Sigmoid colon (tissue), 7 donors: ENCODE results near the gene TTI1. TPM values are rescaled to one million over a fixed set of nuclear protein-coding genes. Genes with fewer than 3 reads are reported as not detected.

Experiments
- DNase-seq: peaks from one replicate; pipeline ENCODE4 v3.0.0-alpha.2; 2019
- H3K27ac ChIP-seq, 4 donors: fragments of 200-600 bp; sonication (generic); one replicate each; pipeline ENCODE4 v1.5.1; 2016 to 2019; ENCODE audit warnings: mild to moderate bottlenecking in 1 of 4
- H3K27me3 ChIP-seq, 3 donors: fragments of 200-600 bp; sonication (generic); one replicate each; pipeline ENCODE4 v1.5.1; 2019; ENCODE audit warnings: mild to moderate bottlenecking in 1 of 3
- H3K36me3 ChIP-seq, 4 donors: fragments of 200-600 bp; sonication (generic); one replicate each; pipeline ENCODE4 v1.5.1; 2016 to 2019
- H3K4me1 ChIP-seq, 4 donors: fragments of 200-600 bp; sonication (generic); one replicate each; pipeline ENCODE4 v1.5.1; 2017 to 2019
- H3K4me3 ChIP-seq, 4 donors: fragments of 200-600 bp; sonication (generic); one replicate each; pipeline ENCODE4 v1.5.1; 2017 to 2019; ENCODE audit warnings: mild to moderate bottlenecking in 2 of 4, moderate library complexity in 1 of 4
- H3K9me3 ChIP-seq, 4 donors: fragments of 200-600 bp in 3 of 4; sonication (generic) in 3 of 4; one replicate each; pipeline versions ENCODE4 v1.5.1 to v1.6.1; 2013 to 2019
- CTCF ChIP-seq, 4 experiments: fragments of 450-650 bp in 3 of 4; fragments of 200-600 bp in 1 of 4; IDR thresholded peaks; one replicate each; pipeline ENCODE4 v1.5.1; 2016 to 2019; ENCODE audit warnings: antibody characterized with exemption in 4 of 4, mild to moderate bottlenecking in 3 of 4, moderate library complexity in 2 of 4
- EP300 ChIP-seq, 4 donors: sonication (generic); formaldehyde crosslinking; IDR thresholded peaks; one replicate each; pipeline ENCODE4 v1.6.1; 2017; ENCODE audit warnings: antibody characterized with exemption in 4 of 4
- POLR2A ChIP-seq, 2 donors: fragments of 450-650 bp; IDR thresholded peaks; one replicate each; pipeline ENCODE4 v1.6.1; 2016; ENCODE audit warnings: antibody characterized with exemption in 2 of 2, mild to moderate bottlenecking in 2 of 2, moderate library complexity in 2 of 2
- POLR2AphosphoS5 ChIP-seq, 4 donors: sonication (generic); formaldehyde crosslinking; IDR thresholded peaks; one replicate each; pipeline ENCODE4 v1.6.1; 2017; ENCODE audit warnings: antibody characterized with exemption in 4 of 4
- WGBS, 2 donors: extraction: QIAGEN DNeasy Blood & Tissue Kit; methylation state at CpG; one replicate each; pipeline ENCODE4 v1.1.7; 2013; 5-methylcytosine and 5-hydroxymethylcytosine counted together
- intact Hi-C: fragments of 100-400 bp; cut with DNase I; formaldehyde crosslinking; loops from one replicate; pipeline ENCODE4 v1.15.1; 2023
- polyA plus RNA-seq, 3 donors: library from polyadenylated mRNA; stranded (reverse); fragments of 200-250 nt; gene quantifications; one replicate each; pipeline ENCODE4 v1.2.3, GENCODE V29; 2013
- total RNA-seq, 4 donors: library from RNA; depleted of rRNA; stranded (reverse); fragments of >200 nt; gene quantifications; one replicate each; pipeline ENCODE4 v1.1.0, GENCODE V29; 2016
- donor health status: healthy with polysubstance abuse.
- donor health status: Bipolar disorder and iron deficiency.
- donor health status: healthy.

The TTI1 gene
- total and polyA plus RNA-seq, 7 donors = 2.4 to 11.7 (median 10.5) TPM

- no peaks in the 10 kb centered on the region for H3K27me3 ChIP-seq
- DNase-seq = no peak
- intact Hi-C loops = no loop called here
- no peak overlapping the region for H3K4me3 ChIP-seq
- H3K4me1 ChIP-seq = no peaks in the 10 kb centered on the region
- H3K36me3 ChIP-seq = no peaks in the 10 kb centered on the region
- H3K27ac ChIP-seq = no peak overlapping the region
- 20 to 40% methylated on average over 3 of the region's 3 CpGs for WGBS, 2 donors
- TF ChIP-seq EP300 (IDR thresholded peaks at IDR 0.05) (no peak), POLR2A (IDR thresholded peaks at IDR 0.05) (no peak), POLR2AphosphoS5 (IDR thresholded peaks at IDR 0.05) (no peak)
- H3K9me3 ChIP-seq = peaks cover 0 to 6% (median 1%) of the 10 kb centered on the region in 4 donors
Observed at GRCh38 chr20:37956107-37956585, 77.1 kb downstream of the TTI1 start.

GRCh38 chr20:37955511-37955910, 77.7 kb downstream of the TTI1 start:
- H3K36me3 ChIP-seq = no peaks in the 10 kb centered on the region
- H3K4me3 ChIP-seq = no peak overlapping the region
- 88% methylated on average over 7 of the region's 7 CpGs for WGBS, 2 donors
- no peaks in the 10 kb centered on the region for H3K4me1 ChIP-seq
- TF ChIP-seq POLR2A (IDR thresholded peaks at IDR 0.05) (no peak), EP300 (IDR thresholded peaks at IDR 0.05) (no peak), POLR2AphosphoS5 (IDR thresholded peaks at IDR 0.05) (no peak), CTCF (IDR thresholded peaks at IDR 0.05) (no peak)
- no peak for DNase-seq
- intact Hi-C loops = no loop called here
- peaks cover 0 to 6% (median under 1%) of the 10 kb centered on the region in 4 donors for H3K9me3 ChIP-seq
- no peak overlapping the region for H3K27ac ChIP-seq
- H3K27me3 ChIP-seq = no peaks in the 10 kb centered on the region

GRCh38 chr20:37954626-37955025, 78.6 kb downstream of the TTI1 start:
- Histone ChIP-seq H3K9me3 (peaks cover 0 to under 1% (median 0%) of the 10 kb centered on the region in 4 donors), H3K27me3 (no peaks in the 10 kb centered on the region), H3K4me3 (no peak overlapping the region), H3K27ac (no peak overlapping the region), H3K4me1 (no peaks in the 10 kb centered on the region), H3K36me3 (no peaks in the 10 kb centered on the region)
- intact Hi-C loops = no loop called here
- TF ChIP-seq POLR2AphosphoS5 (IDR thresholded peaks at IDR 0.05) (no peak), POLR2A (IDR thresholded peaks at IDR 0.05) (no peak), CTCF (IDR thresholded peaks at IDR 0.05) (no peak), EP300 (IDR thresholded peaks at IDR 0.05) (no peak)
- DNase-seq = no peak
- 78% methylated on average over 14 of the region's 14 CpGs for WGBS, 2 donors

GRCh38 chr20:37954190-37954589, 79.1 kb downstream of the TTI1 start:
- no peak overlapping the region for H3K27ac ChIP-seq
- intact Hi-C loops = no loop called here
- DNase-seq = no peak
- 34 to 71% methylated on average over 5 of the region's 5 CpGs for WGBS, 2 donors
- no peaks in the 10 kb centered on the region for H3K27me3 ChIP-seq
- no peaks in the 10 kb centered on the region for H3K9me3 ChIP-seq
- no peak for TF ChIP-seq POLR2AphosphoS5 (IDR thresholded peaks at IDR 0.05)
- no peak for TF ChIP-seq EP300 (IDR thresholded peaks at IDR 0.05)
- TF ChIP-seq CTCF (IDR thresholded peaks at IDR 0.05) = no peak
- no peak for TF ChIP-seq POLR2A (IDR thresholded peaks at IDR 0.05)
- H3K36me3 ChIP-seq = no peaks in the 10 kb centered on the region
- no peak overlapping the region for H3K4me3 ChIP-seq
- H3K4me1 ChIP-seq = no peaks in the 10 kb centered on the region

- H3K27ac ChIP-seq = no peak overlapping the region
- H3K36me3 ChIP-seq = no peaks in the 10 kb centered on the region
- intact Hi-C loops = no loop called here
- WGBS, 2 donors = 90 to 93% methylated on average over 11 of the region's 11 CpGs
- TF ChIP-seq CTCF (IDR thresholded peaks at IDR 0.05) (no peak), POLR2AphosphoS5 (IDR thresholded peaks at IDR 0.05) (no peak), POLR2A (IDR thresholded peaks at IDR 0.05) (no peak)
- H3K4me3 ChIP-seq = no peak overlapping the region
- no peaks in the 10 kb centered on the region for H3K4me1 ChIP-seq
- peaks cover 0 to 11% (median 0%) of the 10 kb centered on the region in 3 donors for H3K27me3 ChIP-seq
- no peaks in the 10 kb centered on the region for H3K9me3 ChIP-seq
- DNase-seq = no peak
Observed at GRCh38 chr20:37948956-37949355, 84.3 kb downstream of the TTI1 start.
